Fibroblast of skin of back (primary cell): Measurements from ENCODE around the gene TSC2.
A peak's percentile ranks its signal among the peaks of the same experiment; 100 is the strongest.
"Not testable (repeated sequence)": the region's sequence is repeated elsewhere in the genome, so short reads cannot be mapped to it uniquely, and the experiment has no call there.

Experiments
- DNase-seq: peaks from one replicate; pipeline ENCODE4 v3.0.0-alpha.2; 2013

TSC2 gene

DNA sequence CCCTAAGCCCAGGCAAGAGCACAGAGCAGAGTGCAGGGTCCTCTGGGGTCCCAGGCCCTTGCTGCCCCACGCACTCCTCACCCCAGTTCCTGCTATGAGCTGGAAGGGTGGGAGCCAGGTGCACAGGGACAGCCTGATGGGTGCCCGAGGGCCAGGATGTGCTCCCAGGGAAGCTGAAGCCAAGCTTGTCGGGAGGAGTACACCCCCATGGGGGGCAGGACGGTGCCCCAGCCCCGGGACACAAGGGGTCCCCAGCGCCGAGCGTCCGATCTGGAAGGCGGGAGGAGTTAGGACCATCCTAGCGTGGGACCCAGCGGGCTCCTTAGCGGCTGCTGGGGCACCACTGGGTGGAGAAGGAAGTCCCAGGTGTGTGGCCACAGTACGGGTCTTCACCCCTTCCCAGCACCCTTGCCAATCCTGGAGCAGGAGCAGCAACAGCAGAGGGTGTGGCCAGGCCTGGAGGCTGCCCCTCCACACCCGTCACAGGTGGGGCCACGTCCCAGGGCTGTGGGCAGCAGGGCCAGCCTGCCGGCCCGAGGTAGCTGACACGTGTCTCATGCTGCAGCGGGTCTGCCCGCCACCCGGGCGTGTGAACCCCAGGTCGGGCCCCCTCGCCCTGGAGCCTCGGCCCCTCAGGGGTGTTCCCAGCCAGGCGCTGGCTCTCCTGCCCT lies 76.1 kb downstream of the TSC2 start:
- not testable (repeated sequence) for DNase-seq

GRCh38 chr16:2124377-2124693 lies 76.5 kb downstream of the TSC2 start:
- DNase-seq, result not testable (repeated sequence)

DNA sequence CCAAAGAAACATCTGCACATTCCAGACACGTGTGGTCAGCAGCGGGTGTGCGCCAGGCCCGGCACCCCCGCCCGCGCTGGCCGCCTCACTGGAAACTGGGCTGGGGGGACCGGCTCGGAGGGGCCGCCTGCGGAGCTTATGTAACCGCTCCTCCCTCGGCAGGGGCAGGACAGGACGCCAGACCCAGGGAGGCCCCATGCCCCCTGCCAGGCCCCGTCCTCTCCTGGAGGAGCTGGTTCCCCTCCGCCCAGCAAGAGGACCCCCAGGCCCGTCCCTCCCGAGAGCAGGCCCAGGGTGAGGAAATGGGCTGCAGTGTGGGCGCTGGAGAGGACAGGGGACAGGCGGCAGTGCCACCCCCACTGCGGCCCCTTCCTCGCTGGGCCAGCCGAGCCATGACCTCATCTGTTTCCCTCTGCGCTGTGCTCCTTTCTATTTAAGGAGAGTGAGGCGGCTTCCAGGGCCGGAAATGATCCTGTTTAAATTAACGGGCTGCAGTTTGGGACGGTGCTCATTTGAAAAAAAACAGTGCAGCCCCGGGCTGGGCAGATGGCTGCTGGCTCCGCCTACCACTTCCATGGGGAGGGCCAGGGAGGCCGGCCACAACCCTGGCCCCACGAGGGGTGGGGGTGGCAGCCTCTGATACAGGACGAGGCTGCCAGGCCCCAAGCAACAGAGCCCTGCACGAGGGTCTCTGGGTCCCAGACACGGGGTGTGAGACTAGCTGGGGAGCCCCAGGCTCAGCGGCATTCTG lies 77.1 kb downstream of the TSC2 start:
- DNase-seq, result peak; percentile 92

DNA sequence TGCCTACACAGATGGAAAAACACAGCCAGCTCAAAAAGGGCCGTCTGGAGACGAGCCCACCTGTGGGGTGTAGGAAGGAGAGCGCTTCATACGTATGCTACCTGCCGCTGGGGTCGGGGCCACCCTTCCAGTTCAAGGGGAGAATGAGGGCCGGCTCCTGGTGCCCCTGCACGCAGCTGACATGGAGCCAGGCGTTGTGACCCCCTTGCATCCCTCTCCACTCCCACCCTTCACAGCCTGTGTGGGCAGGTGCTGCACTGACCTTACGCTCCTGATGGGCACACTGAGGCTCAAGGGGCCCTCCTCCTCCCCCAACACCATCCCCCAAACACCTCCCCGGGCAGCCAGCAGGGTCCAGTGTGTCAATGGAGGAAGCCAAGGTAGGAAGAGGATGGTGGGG lies 77.8 kb downstream of the TSC2 start:
- not testable (repeated sequence) for DNase-seq

DNA sequence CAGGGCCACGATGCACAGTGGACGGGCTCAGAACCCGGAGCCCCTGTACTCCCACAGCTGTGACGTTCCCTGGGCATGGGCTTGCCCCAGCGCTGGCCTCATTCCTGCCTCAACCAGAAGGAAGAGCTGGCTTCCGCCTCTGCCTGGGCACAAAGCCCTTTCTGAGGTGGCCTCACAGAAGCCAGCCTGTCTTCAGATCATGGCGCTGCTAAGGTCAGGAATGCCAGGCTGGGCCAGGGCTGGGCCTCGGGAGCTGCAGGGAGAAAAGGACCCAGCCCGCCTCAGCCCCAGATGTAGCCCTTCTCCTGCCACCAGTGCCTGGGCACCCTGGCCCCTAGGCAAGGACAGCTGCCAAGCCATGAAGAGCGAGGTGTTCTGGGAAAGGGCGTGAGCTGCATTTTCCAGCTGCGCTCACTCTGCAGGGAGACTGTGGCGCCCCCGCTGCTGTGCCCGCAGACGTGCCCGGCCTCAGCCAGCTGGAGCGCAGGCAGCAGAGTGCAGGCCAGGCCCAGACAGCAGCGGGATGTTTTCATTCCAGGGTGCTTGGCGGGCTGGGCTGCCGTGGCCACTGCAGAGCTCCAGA lies 78.5 kb downstream of the TSC2 start:
- DNase-seq, result peak; percentile 53

DNA sequence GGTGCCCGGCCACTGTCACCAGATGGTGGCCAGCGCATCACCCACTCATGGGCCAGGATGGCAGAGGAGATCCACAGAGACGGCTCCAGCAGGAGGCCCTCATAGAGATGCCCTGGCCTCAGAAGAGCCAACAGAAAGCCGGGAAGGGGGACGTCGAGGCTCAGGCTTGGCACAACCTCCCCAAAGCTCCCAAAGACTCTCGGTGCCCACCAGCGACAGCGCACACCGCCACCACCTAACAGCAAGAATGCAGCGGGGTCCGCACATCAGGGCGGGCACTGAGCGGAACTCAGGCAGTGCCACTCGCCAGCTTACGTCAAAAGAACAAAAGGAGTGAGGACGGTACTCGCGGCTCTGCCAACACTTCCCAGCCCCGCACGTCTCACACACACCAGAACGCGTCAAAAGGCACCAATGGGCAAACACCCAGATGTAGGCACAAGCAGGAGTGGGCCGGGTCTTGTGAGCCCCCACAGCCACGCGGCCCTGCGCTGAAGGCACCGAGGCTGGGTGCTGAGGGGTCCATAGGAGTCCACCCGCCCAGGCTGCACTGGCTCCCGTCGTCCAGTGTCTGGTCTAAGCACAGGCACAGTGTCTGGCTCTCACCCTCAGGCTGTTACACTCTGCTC lies 79.3 kb downstream of the TSC2 start:
- not testable (repeated sequence) for DNase-seq

DNA sequence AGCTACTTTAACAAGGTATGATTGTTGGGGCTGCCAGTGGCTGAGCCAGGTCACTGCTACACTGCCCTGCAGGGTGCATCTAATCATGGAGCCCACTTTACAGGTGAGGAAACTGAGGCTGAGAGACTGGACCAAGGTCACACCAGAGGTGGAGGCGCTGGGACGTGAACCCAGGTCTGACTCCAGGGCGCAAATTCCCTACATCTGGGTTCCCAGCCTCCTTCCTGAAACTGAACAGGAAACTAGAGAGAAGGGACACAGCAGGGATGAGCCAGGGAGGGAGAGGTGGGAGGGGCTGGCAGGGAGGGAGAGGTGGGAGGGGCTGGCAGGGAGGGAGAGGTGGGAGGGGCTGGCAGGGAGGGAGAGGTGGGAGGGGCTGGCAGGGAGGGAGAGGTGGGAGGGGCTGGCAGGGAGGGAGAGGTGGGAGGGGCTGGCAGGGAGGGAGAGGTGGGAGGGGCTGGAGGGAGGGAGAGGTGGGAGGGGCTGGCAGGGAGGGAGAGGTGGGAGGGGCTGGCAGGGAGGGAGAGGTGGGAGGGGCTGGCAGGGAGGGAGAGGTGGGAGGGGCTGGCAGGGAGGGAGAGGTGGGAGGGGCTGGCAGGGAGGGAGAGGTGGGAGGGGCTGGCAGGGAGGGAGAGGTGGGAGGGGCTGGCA lies 80.0 kb downstream of the TSC2 start:
- DNase-seq, result peak; percentile 75

DNA sequence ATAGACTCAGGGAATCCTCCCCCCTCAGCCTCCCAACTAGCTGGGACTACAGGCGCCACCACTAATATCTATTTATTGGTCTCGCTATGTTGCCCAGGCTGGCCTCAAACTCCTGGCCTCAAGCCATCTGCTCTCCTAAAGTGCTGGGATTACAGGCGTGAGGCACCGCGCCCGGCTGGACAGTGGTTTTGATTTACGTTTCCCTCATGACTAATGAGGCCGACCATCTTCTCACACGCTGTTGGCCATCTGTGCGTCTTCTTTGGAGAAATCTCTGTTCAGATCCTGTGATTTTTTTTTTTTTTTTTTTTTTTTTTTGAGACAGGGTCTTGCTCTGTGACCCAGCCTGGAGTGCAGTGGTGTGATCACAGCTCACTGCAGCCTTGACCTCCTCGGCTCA lies 81.5 kb downstream of the TSC2 start:
- DNase-seq, result not testable (repeated sequence)

- not testable (repeated sequence) for DNase-seq
Observed at GRCh38 chr16:2129890-2130447, 82.2 kb downstream of the TSC2 start.

DNA sequence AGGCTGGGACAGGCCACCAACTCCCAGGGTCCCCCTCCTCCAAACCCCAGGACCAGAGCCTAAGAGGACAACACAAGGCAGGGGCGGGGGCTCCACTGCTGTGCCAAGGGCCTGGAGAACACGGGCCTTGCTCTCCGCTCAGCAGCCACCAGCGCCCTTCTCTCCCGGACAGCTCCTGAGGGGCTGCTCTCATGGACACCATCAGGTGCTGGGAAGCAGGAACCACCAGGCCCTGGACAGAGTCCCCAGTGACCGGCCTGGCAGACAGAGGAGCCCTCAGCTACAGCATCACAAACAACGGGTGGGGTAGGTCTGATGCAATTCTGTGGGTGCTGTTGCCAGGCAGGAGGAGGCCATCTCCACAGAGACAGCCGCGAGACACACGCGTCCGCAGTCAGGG lies 86.0 kb downstream of the TSC2 start:
- DNase-seq, result not testable (repeated sequence)

GRCh38 chr16:2135071-2135470 lies 87.3 kb downstream of the TSC2 start:
- not testable (repeated sequence) for DNase-seq

GRCh38 chr16:2135770-2136490 lies 88.1 kb downstream of the TSC2 start, which contains the start of gene PKD1:
TSS of gene PKD1 (minus strand) at chr16:2135898. CDS start at chr16:2135689, 209 bp downstream.
- DNase-seq, result peak; percentile 89
